ENCODE data around the gene ZNF322.

The ZNF322 gene

GRCh38 chr6:26593278-26594130 lies 66.0 kb downstream of the ZNF322 start:
- intact Hi-C loops (cut with micrococcal nuclease) = no loop called here
- H3K4me1 Mint-ChIP-seq (ENCODE audit: low read depth) = peaks cover 32% of the 10 kb centered on the region
- H3K36me3 Mint-ChIP-seq (ENCODE audit: low read depth) = peaks cover 8% of the 10 kb centered on the region
- no peak overlapping the region for H3K27ac Mint-ChIP-seq
- H3K9me3 Mint-ChIP-seq = no peaks in the 10 kb centered on the region
- no peak overlapping the region for H3K4me3 Mint-ChIP-seq
- peaks cover 29% of the 10 kb centered on the region for H3K27me3 Mint-ChIP-seq

GRCh38 chr6:26592649-26593048 lies 66.9 kb downstream of the ZNF322 start:
- Mint-ChIP-seq H3K36me3 (ENCODE audit: low read depth) (no peaks in the 10 kb centered on the region), H3K4me1 (ENCODE audit: low read depth) (peaks cover 24% of the 10 kb centered on the region), H3K9me3 (no peaks in the 10 kb centered on the region), H3K4me3 (no peak overlapping the region), H3K27ac (no peak overlapping the region), H3K27me3 (peaks cover 29% of the 10 kb centered on the region)
- intact Hi-C loops (cut with micrococcal nuclease) = no loop called here

GRCh38 chr6:26588965-26589364 lies 70.6 kb downstream of the ZNF322 start:
- Mint-ChIP-seq H3K4me1 (ENCODE audit: low read depth) (peaks cover 17% of the 10 kb centered on the region), H3K27me3 (peaks cover 30% of the 10 kb centered on the region), H3K27ac (no peak overlapping the region), H3K4me3 (no peak overlapping the region), H3K36me3 (ENCODE audit: low read depth) (no peaks in the 10 kb centered on the region), H3K9me3 (no peaks in the 10 kb centered on the region)
- intact Hi-C loops (cut with micrococcal nuclease) = no loop called here
